ENCODE results near the gene HORMAD2. TPM values are rescaled to one million over a fixed set of nuclear protein-coding genes. Genes with fewer than 3 reads are reported as not detected.

Gene HORMAD2
- total RNA-seq, 1 donor from 2014 or later, result not detected

GRCh38 chr22:30036656-30037055 is 43.6 kb upstream of the HORMAD2 start:
- Histone ChIP-seq H3K36me3 (ENCODE audit: control insufficient read depth, insufficient read depth, low read length) (no peaks in the 10 kb centered on the region), H3K4me3 (ENCODE audit: low read depth, low read length) (no peak overlapping the region), H3K27me3 (ENCODE audit: control insufficient read depth, insufficient read depth, low read length) (no peaks in the 10 kb centered on the region)
- no peak for TF ChIP-seq CTCF (IDR thresholded peaks at IDR 0.05; ENCODE audit: insufficient read depth, low read length, poor library complexity, severe bottlenecking)
- no peak for DNase-seq (ENCODE audit: low read depth)

- Histone ChIP-seq H3K36me3 (ENCODE audit: control insufficient read depth, insufficient read depth, low read length) (no peaks in the 10 kb centered on the region), H3K4me3 (ENCODE audit: low read depth, low read length) (no peak overlapping the region), H3K27me3 (ENCODE audit: control insufficient read depth, insufficient read depth, low read length) (no peaks in the 10 kb centered on the region)
- DNase-seq (ENCODE audit: low read depth), result no peak
- no peak for TF ChIP-seq CTCF (IDR thresholded peaks at IDR 0.05; ENCODE audit: insufficient read depth, low read length, poor library complexity, severe bottlenecking)
These were observed 42.0 kb upstream of the HORMAD2 start for GRCh38 chr22:30038219-30038618.

- no peak for DNase-seq (ENCODE audit: low read depth)
- Histone ChIP-seq H3K36me3 (ENCODE audit: control insufficient read depth, insufficient read depth, low read length) (no peaks in the 10 kb centered on the region), H3K4me3 (ENCODE audit: low read depth, low read length) (no peak overlapping the region), H3K27me3 (ENCODE audit: control insufficient read depth, insufficient read depth, low read length) (no peaks in the 10 kb centered on the region)
- TF ChIP-seq CTCF (IDR thresholded peaks at IDR 0.05; ENCODE audit: insufficient read depth, low read length, poor library complexity, severe bottlenecking), result no peak
These were observed 39.6 kb upstream of the HORMAD2 start for GRCh38 chr22:30040499-30041260.

GRCh38 chr22:30041475-30041874 is 38.8 kb upstream of the HORMAD2 start:
- no peak for TF ChIP-seq CTCF (IDR thresholded peaks at IDR 0.05; ENCODE audit: insufficient read depth, low read length, poor library complexity, severe bottlenecking)
- DNase-seq (ENCODE audit: low read depth), result no peak
- Histone ChIP-seq H3K4me3 (ENCODE audit: low read depth, low read length) (no peak overlapping the region), H3K27me3 (ENCODE audit: control insufficient read depth, insufficient read depth, low read length) (no peaks in the 10 kb centered on the region), H3K36me3 (ENCODE audit: control insufficient read depth, insufficient read depth, low read length) (no peaks in the 10 kb centered on the region)

GRCh38 chr22:30041881-30042280 is 38.4 kb upstream of the HORMAD2 start:
- no peak for TF ChIP-seq CTCF (IDR thresholded peaks at IDR 0.05; ENCODE audit: insufficient read depth, low read length, poor library complexity, severe bottlenecking)
- H3K36me3 ChIP-seq (ENCODE audit: control insufficient read depth, insufficient read depth, low read length), result no peaks in the 10 kb centered on the region
- DNase-seq (ENCODE audit: low read depth), result no peak
- H3K4me3 ChIP-seq (ENCODE audit: low read depth, low read length), result no peak overlapping the region
- H3K27me3 ChIP-seq (ENCODE audit: control insufficient read depth, insufficient read depth, low read length), result no peaks in the 10 kb centered on the region

GRCh38 chr22:30043161-30043560 is 37.1 kb upstream of the HORMAD2 start:
- no peak for TF ChIP-seq CTCF (IDR thresholded peaks at IDR 0.05; ENCODE audit: insufficient read depth, low read length, poor library complexity, severe bottlenecking)

More at GRCh38 chr22:30043161-30043560, 37.1 kb upstream of the HORMAD2 start:
- Histone ChIP-seq H3K4me3 (ENCODE audit: low read depth, low read length) (no peak overlapping the region), H3K36me3 (ENCODE audit: control insufficient read depth, insufficient read depth, low read length) (no peaks in the 10 kb centered on the region), H3K27me3 (ENCODE audit: control insufficient read depth, insufficient read depth, low read length) (no peaks in the 10 kb centered on the region)
- no peak for DNase-seq (ENCODE audit: low read depth)
